HG03097 (cell line): ENCODE data around the gene ANP32B.
"Not testable (repeated sequence)": the region's sequence is repeated elsewhere in the genome, so short reads cannot be mapped to it uniquely, and the experiment has no call there.

ENCODE experiments used
- ATAC-seq: cut with Tn5 transposase; IDR thresholded peaks from one replicate; pipeline ENCODE4 v1.9.1; 2021; ENCODE audit not compliant: unreplicated experiment, low FRiP score

The ANP32B gene

DNA sequence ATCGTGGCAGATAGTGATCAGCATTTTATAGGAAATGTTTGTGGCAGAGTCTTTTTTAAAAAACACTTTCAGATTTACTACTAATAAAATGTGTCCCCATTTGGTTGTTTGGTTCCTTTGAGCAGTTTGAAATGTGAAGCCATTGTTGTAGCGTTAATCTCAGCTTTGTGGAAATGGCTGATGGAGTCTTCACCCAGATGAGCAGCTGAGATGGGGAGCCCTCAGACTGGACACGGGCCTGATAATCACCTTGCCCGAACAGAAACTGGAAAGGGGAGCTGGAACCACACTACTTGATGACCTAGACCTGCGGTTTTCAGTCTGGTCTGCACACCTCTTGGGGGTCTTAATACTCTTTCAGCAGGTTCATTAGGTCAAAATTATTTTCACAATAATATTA is 20.6 kb upstream of the ANP32B start:
- ATAC-seq = no peak

DNA sequence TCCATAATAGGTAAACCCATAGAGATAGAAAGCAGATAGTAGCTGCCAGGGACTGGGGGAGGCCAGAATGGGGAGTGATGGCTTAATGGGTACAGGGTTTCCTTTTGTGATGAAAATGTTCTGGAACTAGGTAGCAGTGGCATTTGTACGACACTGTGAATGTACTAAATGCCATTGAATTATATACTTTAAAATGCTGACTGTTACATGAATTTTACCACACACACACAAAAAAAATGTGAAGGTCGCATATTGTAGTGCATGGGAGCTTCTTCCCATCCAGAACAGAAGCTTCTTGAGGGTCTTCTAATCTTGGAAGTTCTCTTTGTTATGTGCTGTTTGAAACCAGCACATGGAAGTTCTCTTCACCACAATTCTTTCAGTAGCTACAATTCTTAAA is 19.9 kb upstream of the ANP32B start:
- no peak for ATAC-seq

DNA sequence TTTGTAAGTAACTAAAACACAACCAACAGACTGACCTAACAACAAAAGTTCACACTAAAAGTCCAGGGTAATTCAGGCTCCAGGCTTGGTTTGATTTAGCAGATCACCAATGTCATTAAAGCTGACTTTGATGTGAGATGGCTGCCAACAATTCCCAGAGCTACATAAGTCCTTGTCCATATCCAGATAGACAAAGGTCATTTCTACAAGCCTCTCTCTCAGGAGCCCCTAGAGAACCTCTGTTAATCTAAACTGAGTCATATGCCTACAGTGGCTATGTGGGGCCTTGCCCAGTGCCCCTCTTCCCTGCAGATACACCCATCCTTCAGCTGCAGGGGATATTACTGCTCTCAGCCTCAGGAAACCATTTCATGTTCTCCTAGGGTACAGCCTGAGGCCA is 18.2 kb upstream of the ANP32B start:
- ATAC-seq = no peak

DNA sequence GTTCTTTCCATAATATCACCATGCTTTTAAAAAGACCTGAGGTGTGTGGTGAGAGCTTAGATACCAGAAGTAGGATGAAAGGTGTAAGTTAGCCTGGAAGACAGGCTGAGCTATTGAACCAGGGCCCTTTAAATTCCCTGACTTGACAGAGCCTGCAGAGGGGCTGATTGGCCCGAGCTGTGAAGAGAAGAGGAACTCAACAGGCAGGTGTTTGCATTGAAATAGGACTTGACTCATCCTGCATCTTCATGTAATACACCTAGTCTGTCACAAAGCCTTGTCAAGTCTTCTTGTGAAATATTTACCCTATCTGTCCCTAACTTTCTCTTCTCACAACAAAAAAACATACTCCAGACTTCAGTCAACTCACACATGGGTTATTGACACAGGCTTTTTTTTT is 16.6 kb upstream of the ANP32B start:
- no peak for ATAC-seq

DNA sequence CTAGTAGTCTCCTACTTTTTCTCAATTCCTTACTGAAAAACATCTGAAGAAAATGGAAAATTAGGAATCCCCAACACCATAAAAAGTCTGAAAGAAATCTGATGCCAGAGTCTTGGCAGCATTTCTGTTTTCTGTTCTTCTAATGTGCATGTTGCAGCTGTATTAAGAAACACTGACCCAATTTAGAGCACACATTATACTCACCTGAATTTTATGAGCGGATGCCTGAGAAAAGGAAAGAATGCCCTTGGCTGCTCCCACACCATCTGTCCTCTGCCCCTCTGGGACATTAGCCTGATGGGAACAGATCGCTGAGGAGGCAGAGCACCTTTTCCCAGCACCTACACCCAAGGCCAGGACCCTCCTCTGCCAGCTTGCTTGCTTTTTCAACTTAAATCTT is 14.1 kb upstream of the ANP32B start:
- no peak for ATAC-seq

DNA sequence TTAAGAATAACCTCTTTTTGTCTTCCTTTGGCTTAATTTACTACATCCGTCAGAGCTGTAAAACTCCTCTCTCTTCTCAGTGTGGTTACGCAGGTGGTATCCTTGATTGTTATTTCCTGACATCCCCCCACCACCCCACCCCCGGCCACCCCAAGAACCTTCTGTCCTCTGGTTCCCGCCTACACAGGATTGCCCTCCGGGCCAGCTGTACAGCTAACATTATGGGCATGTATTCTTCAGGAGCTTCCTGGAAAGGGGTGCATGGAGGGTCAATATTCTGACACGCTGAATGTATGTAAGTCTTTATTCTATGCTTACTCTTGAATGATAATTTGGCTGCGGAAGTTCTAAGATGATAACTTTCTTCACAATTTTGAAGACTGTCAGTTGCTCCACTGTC is 13.0 kb upstream of the ANP32B start:
- ATAC-seq = no peak

DNA sequence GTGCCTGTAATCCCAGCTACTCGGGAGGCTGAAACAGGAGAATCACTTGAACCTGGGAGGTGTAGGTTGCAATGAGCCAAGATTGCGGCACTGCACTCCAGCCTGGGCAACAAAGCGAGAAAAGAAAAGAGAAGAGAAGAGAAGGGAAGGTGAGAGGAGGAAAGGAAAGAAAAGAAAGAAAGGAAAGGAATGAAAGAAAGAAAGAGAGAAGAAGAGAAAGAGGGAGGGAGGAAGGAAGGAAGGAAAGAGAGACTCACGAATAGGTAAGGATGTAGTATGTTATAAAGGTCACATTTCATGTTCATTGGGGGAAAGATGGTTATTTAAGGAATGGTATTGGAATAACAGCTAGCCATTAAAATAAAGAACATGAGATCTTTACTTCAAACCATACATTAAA is 10.4 kb upstream of the ANP32B start:
- no peak for ATAC-seq

DNA sequence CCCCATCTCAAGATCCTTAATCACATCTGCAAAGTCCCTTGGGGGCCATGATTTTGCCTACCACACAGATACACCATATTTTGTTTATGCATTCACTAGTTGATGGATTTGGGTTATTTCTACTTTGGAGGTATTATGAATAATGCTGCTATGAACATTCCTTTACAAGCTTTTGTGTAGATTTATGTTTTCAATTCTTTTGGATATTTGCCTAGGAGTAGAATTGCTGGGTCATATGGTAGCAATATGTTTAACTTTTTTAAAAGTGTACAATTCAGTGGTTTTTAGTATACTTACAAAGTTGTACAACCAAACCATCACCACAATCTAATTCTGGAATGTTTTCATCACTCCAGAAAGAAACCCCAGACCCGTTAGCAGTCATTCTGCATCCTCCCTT is 7.8 kb upstream of the ANP32B start:
- no peak for ATAC-seq

DNA sequence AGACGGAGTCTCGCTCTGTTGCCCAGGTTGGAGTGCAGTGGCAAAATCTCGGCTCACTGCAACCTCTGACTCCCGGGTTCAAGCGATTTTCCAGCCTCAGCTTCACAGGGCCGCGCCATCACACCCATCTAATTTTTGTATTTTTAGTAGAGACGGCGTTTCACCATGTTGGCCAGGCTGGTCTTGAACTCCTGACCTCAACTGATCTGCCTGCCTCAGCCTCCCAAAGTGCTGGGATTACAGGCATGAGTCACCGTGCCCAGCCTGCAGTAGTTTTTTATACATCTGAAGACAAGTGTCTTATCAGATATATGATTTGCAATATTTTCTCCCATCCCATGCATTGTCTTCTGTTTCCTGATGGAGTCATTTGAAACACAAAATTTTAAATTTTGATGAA is 6.5 kb upstream of the ANP32B start:
- ATAC-seq = not testable (repeated sequence)

DNA sequence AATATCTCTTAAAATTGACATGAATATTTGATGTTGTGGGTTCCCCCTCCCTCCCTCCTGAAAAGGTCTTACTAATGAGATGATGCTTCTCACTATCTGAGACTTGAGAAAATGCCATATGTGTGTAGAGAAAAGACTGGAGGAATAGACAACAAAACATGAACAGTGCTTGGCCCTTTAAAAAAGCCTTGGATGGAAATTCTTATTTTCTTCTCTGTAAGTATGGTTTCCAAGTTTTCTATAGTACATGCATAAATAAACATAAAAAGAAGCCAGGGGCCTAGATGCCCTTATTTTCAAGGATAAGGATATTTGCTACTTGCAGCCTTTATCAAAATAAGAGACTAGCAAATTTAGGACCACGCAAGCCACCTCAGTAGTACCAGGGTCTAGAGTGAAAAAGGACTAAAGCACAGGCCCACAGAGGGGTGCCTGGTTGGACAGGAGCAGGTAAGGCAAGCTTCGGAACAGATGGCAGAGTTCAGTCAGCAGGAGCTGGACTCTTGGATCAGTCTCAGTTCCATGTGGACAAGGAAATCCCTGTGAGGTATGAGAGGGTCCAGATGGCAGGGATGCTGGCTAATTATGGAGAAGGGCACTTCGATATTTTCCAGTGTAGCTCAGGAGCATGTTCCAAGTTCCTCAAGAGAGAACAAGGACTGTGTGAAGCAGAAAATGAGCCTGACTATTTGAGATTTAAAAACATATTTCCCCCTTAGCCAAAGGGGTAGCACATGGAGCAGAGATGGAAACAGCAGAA is 4.6 kb upstream of the ANP32B start:
- ATAC-seq = no peak

DNA sequence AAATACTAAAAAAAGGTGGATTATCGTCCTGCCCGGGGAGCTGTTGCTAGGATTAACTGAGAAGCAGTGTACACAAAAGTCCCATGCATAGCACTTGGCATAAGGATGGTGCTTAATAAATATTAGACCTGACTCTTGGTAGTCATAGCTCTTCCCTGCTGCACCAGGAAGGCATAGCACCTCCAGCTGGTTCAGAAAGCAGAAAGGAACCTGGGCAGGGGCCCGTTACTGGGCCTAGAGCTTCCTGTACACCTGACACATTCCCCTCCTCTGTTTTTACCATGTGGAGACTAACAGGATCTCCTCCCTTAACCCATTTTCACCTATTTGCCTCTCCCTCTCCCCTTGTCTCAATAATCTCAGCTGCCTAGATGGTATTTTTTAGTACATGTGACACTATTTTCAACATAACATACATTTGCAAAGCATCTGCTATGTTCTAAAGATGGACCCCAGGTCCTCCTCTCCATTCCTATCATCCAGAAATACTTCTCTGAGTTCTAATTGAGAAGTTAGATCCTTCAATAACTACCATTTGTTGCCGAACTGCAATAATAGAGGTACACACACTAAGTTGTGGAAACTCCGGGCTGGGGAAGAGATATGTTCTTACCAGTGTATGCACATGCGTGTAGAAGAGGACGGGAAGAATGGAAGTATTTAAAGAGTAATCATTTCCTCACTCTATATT is 3.2 kb upstream of the ANP32B start:
- ATAC-seq = no peak

DNA sequence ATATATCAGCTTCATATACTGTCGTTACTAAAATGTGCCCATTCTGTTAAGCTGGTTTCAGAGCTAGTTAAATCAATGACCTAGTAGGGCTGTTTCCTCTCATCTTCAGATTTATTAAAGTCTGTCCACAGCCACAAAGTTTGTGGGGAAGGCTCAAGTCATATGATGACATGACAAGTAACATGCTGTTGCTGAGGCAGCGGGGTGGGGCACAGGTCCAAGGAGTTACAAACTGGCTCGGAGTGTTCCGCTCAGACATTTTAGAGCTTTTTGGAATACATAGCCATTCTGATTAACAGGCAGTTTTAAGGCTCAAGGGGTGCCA is 2.7 kb upstream of the ANP32B start:
- no peak for ATAC-seq

DNA sequence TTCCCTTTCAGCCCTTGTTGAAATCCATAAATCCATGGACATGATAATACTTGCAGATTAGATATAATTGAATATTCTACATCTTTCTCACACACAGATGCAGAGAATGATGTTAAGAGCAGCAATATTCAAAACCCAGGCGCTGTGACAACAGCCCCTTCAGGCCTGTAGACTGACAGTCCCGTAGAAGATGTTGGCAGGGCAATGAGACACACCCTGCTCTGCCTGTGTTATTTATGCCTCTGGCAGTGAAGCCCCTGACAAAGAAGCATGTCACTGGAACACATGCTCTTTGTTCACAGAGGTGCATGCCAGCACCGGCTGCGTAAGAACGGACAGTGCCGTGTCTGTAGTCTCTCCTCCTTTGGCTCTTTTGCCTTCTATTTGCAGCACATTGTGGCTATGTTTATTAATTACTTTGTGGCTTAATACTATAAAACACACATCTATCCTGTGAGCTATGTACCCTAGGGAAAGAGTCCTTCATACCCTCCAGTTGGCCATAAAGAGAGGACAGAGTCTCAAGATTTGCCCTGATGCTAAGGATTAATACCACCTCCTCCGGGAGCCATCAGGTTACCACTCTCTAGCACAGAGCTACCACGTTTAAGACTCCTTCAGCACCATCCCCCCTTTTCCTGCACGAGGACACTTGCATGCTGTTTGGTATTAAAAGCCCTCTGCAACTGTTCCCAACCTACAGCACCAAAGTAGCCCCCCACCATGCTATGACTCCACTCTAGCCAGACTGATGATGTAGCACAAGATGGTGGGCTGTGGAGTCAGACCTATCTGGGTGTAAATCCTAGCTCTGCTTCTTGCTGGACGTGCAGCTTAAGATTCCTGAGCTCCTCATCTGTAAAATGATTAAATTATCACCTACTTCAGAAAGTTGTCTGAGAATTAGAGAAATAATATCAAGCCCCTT is 2.0 kb upstream of the ANP32B start:
- ATAC-seq = no peak

DNA sequence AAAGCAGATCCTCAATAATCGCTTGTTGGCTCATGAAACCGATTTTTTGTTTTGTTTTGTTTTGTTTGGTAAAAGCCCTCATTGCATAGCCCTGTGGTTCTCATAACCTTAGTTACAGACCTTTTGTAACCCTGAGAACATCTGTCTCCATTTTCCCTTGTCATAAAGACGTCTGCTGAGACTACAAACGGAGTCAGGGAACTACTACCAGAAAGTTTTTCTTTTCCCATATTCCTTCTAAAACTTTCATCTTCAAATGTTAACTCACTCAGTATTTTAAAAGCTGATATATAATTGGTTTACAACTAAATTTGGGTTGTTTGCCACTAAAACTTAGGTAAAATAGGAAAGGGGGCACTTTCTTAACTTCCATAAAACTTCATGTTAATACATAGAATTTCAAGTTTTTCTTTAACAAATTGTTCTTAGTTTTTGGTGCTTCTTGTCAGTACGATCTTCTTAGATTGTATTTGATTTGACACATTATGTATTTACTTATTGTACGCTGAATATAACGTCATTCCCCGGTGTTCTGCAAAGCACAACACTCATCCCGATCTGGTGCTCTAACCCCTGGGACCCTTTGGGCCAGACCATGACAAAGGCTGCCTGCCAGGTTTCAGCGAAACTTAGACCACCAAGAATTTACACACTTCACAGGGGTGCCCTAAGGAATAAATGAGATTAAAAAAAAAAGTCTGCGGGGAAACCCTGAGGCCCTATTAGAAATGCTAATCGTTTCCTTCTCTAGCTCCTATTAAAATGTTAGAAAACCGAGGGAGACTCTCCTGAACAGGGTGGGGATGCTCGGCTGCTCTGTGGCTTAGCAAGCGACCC is 1.1 kb upstream of the ANP32B start:
- no peak for ATAC-seq

DNA sequence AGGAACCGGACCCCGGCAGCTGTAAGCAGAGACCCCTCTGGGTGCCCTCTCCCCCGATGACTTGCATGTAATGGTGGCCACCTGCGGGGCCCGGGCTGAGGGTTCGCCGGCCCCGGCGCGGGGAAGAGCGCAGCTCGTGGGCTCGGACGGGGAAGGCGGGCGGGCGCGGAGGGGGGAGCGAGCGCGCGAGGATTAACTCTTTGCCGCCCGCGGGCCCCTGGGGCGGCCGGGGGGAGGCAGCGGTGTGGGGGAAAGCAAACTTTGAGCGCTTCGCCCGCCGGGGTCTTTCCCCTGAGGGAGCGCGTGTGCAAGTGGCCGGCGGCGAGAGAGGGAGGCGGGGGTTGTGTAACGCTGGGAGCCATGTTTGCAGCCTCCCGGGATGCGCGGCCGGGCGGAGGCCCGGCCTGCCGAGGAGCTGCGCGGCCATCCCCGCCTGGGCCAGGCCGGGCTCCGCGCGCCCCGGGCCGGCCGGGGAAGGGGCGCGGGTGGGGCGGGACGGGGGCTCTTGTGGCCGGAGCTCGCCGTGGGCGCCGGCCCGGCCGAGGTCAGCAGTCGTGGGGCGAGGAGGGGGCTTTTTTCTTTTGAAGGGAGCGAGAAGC is 547 bp downstream of the ANP32B start:
- ATAC-seq = peak; percentile 8

DNA sequence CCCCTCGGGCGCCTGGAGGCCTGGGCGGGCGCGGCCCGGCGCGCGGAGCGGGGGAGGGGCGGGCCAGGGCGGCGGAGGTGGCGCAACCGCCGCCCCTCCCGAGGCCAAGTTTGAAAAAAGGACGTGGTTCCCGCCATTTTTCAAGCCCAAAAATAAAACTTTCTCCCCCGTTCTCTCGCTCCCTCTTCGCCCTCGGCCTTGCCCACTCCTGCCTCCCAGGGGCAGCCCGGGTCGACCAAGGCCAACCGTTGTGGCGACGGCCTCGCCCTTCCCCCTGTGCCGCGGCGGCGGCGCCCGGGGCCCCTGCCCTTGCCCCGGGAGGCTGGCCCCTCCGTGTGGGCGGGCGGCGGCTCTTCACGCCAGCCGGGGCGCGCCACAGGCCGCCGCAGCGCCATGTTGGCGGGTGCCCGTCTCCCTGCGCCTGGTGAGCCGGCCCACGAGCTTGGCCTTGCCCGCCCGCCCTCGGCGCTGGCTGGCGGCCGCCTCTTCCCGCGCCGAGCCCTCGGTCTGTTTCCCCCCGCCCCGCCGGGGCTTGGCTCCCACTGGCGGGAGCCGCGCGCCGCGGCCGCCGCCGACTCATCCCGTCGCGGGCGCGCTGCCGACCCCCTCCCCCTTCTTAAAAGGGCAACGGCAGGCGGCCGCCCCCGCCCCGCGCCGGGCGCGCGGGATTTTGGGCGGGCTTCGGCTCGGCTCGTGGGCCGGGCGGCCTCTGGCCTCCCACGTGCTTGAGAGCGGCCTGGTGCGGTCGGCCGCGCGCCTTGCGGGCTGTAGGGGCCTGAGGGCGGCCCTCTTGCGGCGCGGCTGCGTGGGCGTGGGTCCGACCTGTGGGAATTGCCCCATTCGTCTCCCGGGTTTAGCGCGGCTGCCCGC is 1.3 kb downstream of the ANP32B start:
- no peak for ATAC-seq

DNA sequence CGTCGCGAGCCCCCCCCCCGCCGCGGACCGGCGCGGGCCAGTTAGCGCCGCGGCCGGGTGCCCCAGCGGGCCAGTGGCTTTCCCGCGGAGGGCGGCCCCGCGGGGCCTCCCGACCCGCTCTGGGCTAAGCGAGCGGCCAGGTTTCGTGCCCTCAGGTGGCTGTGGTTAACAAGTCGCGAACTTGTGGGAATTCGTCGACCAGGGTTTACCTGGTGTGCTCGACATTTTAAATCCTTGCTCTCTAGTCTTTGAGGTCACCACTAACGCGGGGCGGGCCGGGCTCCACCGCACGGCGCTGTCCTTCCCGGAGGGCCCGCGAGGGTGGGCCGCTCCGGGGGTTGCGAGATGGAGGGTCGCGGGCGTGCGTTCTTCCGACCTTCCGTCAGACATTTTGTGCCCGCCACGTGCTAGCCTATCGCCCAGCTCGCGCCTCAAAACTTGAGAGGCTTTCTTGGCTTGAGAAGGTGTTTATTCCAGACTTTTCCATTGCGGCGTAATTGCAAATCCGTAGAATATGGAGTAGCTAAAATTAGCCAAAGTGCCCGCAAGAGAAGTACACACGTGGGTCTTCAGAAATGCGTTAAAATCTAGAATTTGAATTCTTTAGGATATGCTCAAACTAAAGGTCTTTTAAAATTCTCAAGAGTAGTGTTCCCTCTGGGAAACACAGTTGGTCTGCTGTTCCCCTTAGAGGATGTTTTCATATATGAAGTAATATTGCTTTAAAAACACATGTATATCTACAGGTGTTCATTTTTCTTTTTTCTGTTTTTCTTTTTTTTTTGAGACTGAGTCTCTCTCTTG is 2.1 kb downstream of the ANP32B start:
- no peak for ATAC-seq

DNA sequence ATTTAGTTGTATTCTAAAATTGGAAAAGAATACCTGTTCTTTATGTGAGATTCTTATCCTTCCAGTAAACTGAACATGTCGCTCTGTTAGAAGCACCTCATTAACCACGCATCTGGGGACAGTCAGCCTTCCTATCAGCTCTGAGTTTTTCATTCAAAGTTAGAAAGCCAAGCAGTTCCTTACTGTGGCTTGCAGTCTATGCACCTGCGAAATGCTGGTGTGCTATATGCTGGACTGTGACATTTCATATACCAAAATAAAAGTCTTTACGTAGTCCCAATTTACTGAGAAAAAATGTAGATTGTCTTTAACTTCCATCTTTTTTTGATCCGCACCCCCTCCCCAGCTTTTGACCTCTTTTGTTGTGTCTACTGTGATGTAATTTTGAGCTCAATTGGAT is 4.3 kb downstream of the ANP32B start:
- no peak for ATAC-seq

DNA sequence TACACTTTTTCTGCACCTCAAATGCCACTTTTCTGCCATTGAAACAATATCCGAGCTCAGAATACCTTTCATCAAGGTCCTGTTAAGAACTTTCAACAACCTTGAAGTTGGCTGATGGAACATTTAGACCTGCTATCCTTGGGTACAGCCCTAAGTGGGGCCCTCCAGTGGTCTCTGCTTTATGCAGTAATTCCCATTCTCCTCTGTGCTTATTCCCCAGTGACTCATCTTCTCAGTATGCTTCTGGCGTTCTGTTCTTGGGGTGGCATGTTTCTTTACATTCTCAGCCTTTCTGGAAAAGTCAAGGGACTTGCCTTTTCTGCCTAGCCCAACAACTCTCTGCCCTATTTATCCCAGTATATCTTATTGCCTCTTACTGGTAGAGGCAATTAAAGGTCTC is 7.1 kb downstream of the ANP32B start:
- ATAC-seq = no peak
